Left lung (tissue), 10 donors: ENCODE data around the gene ADIPOR2. TPM values are rescaled to one million over a fixed set of nuclear protein-coding genes. Genes with fewer than 3 reads are reported as not detected.
A peak's percentile ranks its signal among the peaks of the same experiment; 100 is the strongest.

Source experiments
- ATAC-seq: fragments of 200-7000 bp; cut with Tn5 transposase; one replicate; pipeline ENCODE4 v1.9.1; 2020; ENCODE audit warnings: moderate library complexity
- DNase-seq, 4 donors: peaks; one replicate each; pipeline ENCODE4 v3.0.0-alpha.2; 2013 to 2020
- H3K27ac ChIP-seq, 2 donors: fragments of 200-600 bp; sonication (generic) in 1 of 2; one replicate each; pipeline versions ENCODE4 v1.5.0 to v1.8.0; 2020 to 2021
- H3K27me3 ChIP-seq, 2 donors: fragments of 200-600 bp; sonication (generic) in 1 of 2; one replicate each; pipeline versions ENCODE4 v1.5.0 to v1.8.0; 2020 to 2021
- H3K36me3 ChIP-seq, 2 donors: fragments of 200-600 bp; sonication (generic) in 1 of 2; one replicate each; pipeline versions ENCODE4 v1.5.0 to v1.8.0; 2020 to 2021
- H3K4me1 ChIP-seq, 2 donors: fragments of 200-600 bp; one replicate each; pipeline ENCODE4 v1.8.0; 2021
- H3K4me3 ChIP-seq, 2 donors: fragments of 200-600 bp; sonication (generic) in 1 of 2; one replicate each; pipeline versions ENCODE4 v1.5.0 to v1.8.0; 2020 to 2021; ENCODE audit warnings: mild to moderate bottlenecking in 1 of 2
- H3K9me3 ChIP-seq, 2 donors: fragments of 200-600 bp; sonication (generic) in 1 of 2; one replicate each; pipeline versions ENCODE4 v1.5.0 to v1.8.0; 2020 to 2021
- intact Hi-C, 2 donors: fragments of 100-400 bp; cut with DNase I; formaldehyde crosslinking; loops; one replicate each; pipeline versions ENCODE4 v1.11.2 to v1.14.2; 2022
- polyA plus RNA-seq, 6 donors: library from polyadenylated mRNA; unstranded; fragments of 120-200 nt; gene quantifications; one replicate each; pipeline ENCODE4 v1.2.1, GENCODE V29; 2013; ENCODE audit not compliant: insufficient read length in 6 of 6
- total RNA-seq, 2 donors: library from RNA; stranded (reverse); fragmentation: NEBNext Ultra II Directional; extraction: Animal tissue kit (Norgen Biotek cat#: 25700); gene quantifications; one replicate each; pipeline ENCODE4 v1.2.1, GENCODE V29; 2021
- TF ChIP-seq, protein P1 (sequence below), 2 donors: fragments of 200-600 bp; sonication (generic) in 1 of 2; IDR thresholded peaks; one replicate each; pipeline versions ENCODE4 v1.5.0 to v1.8.0; 2021; ENCODE audit warnings: antibody characterized with exemption in 2 of 2
- donor health status: DM: no; HTN: yes; CAD: no.
- donor health status: DM: no; HTN: no; CAD: no.

ADIPOR2 gene
- total and polyA plus RNA-seq, 8 donors: 37.0 to 66.8 (median 41.7) TPM

DNA sequence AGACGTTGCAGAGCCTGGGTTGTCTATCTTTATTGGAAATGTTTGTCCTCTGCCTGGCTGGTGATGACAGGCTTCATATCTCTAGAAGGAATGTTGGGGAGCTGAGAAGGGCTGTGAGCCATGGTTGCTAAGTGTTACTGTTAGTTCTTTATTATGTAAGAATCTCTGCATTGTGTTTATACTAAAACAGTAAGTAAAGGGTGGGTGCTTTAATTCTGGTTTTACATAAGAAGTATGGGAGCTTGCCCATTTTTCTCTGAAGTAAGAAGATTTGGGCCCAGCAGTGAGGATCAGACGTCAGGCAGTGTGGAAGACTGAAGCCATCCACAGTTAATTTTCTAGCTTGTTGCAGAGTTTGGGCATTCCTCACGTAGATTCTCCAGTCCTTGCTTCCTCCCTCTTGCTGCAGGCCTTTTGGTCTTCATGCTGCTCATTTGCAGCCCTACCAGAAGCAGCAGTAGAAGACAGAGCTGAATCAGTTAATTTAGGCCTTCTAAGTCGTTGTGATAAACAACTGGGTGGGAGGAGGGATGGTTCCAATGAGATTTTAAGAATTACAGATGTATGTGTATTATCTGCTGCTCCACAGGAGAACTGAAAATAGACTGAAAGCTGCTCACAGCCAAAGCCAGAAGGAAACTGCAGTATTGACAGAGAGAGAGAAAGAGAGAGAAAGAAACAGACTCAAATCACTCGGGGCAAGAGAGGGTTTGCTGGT, 40.5 kb upstream of the ADIPOR2 start:
- intact Hi-C loops: loop anchor here (5.0 to 10.0 kb wide), 2 partner anchors 137 to 144 kb away; no protein-coding TSS in a partner anchor

DNA sequence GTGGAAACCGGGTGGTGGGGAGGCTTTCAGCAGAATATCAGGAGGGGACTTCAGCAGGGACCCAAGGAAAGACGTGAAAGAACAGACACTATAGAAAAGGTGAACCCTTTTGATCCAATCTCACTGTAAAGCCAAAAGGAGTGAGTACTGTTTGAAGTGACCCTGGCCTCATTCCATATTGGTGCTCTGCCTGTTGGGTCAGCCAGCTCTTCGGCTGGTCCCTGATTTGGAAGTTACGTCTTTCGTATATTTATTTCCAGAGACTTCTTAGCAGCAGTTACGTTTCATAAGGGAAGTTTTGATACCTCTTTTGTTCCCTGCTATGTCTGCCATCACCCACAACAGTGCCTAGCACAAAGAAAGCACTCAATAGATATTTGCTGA, 39.9 kb upstream of the ADIPOR2 start:
- intact Hi-C loops: loop anchor here (5.0 to 10.0 kb wide), 2 partner anchors 136 to 144 kb away; no protein-coding TSS in a partner anchor
- no peak for ATAC-seq
- Histone ChIP-seq H3K27ac (no peak overlapping the region), H3K9me3 (no peaks in the 10 kb centered on the region), H3K27me3 (no peaks in the 10 kb centered on the region), H3K4me3 (no peak overlapping the region), H3K4me1 (peaks cover 0 to 8% of the 10 kb centered on the region in 2 donors), H3K36me3 (no peaks in the 10 kb centered on the region)
- TF ChIP-seq, protein P1, sequence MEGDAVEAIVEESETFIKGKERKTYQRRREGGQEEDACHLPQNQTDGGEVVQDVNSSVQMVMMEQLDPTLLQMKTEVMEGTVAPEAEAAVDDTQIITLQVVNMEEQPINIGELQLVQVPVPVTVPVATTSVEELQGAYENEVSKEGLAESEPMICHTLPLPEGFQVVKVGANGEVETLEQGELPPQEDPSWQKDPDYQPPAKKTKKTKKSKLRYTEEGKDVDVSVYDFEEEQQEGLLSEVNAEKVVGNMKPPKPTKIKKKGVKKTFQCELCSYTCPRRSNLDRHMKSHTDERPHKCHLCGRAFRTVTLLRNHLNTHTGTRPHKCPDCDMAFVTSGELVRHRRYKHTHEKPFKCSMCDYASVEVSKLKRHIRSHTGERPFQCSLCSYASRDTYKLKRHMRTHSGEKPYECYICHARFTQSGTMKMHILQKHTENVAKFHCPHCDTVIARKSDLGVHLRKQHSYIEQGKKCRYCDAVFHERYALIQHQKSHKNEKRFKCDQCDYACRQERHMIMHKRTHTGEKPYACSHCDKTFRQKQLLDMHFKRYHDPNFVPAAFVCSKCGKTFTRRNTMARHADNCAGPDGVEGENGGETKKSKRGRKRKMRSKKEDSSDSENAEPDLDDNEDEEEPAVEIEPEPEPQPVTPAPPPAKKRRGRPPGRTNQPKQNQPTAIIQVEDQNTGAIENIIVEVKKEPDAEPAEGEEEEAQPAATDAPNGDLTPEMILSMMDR (IDR thresholded peaks at IDR 0.05): no peak
- no peak for DNase-seq

More for the DNA sequence above, 40.5 kb upstream of the ADIPOR2 start:
- H3K27me3 ChIP-seq: no peaks in the 10 kb centered on the region
- DNase-seq: peak in 1 of 4 donors; percentile 72
- no peak for ATAC-seq
- no peak overlapping the region for H3K4me3 ChIP-seq
- TF ChIP-seq, protein P1 (IDR thresholded peaks at IDR 0.05): no peak
- no peak overlapping the region for H3K27ac ChIP-seq
- H3K9me3 ChIP-seq: no peaks in the 10 kb centered on the region
- peaks cover 0 to 8% of the 10 kb centered on the region in 2 donors for H3K4me1 ChIP-seq
- H3K36me3 ChIP-seq: no peaks in the 10 kb centered on the region

- Histone ChIP-seq H3K36me3 (no peaks in the 10 kb centered on the region), H3K9me3 (no peaks in the 10 kb centered on the region), H3K27ac (no peak overlapping the region), H3K4me1 (peaks cover 0 to 6% of the 10 kb centered on the region in 2 donors), H3K4me3 (no peak overlapping the region), H3K27me3 (no peaks in the 10 kb centered on the region)
- DNase-seq (no peak), ATAC-seq (no peak)
- TF ChIP-seq, protein P1 (IDR thresholded peaks at IDR 0.05): no peak
- intact Hi-C loops: loop anchor here (5.0 to 10.0 kb wide), 2 partner anchors 135 to 143 kb away; no protein-coding TSS in a partner anchor
These were observed 38.9 kb upstream of the ADIPOR2 start for GRCh38 chr12:1651946-1652345.

DNA sequence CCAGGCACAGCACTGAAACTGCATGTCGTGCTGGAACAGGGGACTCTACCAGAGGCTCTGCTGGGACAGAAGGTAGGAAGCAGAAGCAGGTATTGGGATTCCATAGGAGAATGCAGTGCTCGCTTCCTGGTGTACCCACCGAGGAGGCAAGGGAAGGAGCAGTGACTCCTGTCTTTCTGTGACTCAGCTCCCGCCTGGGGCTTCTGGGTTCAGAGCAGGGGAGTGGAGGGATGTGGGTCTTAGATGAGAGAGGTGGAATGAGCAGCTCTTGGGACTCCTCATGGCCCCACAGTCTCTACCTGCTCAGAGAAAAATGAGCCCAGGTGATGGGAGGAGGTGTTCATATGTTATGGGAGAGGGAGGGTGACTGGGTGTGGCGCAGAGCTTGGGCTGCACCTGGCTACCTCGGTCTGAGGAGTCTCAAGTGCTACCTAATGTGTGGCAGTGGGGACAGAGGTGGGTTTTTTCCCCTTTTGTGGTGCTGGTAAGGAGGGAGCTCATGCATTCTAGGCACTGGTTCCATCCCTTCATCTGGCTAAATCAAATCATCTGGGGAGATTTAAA, 35.6 kb upstream of the ADIPOR2 start:
- H3K4me1 ChIP-seq: peaks cover 3 to 12% of the 10 kb centered on the region in 2 donors
- no peaks in the 10 kb centered on the region for H3K9me3 ChIP-seq
- H3K27me3 ChIP-seq: no peaks in the 10 kb centered on the region
- intact Hi-C loops: loop anchor here in 1 of 2 donors (10.0 kb wide), 1 partner anchor 139 kb away; no protein-coding TSS in a partner anchor
- no peak overlapping the region for H3K27ac ChIP-seq
- no peak overlapping the region for H3K4me3 ChIP-seq
- H3K36me3 ChIP-seq: no peaks in the 10 kb centered on the region
- DNase-seq (no peak), ATAC-seq (no peak)
- TF ChIP-seq, protein P1 (IDR thresholded peaks at IDR 0.05): no peak

DNA sequence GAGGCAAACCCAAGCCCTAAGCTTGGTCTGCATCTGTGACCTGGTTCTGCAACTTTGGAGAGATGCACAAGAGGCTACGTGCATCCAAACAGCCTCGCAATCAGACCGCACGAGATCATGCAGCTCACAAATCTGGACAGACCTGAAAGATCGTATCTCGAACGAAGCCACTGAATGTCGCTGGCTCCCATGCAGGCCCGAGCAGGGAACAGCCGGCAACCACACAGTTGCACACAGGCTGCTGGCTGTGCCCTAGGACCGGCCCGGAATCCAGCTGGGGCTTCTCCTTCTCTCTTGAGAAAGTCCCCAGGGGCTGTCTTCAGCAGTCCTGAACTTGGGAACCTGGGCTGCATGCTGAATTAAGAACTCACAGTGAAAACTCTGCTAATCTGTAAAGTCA, 34.0 kb upstream of the ADIPOR2 start:
- intact Hi-C loops: loop anchor here in 1 of 2 donors (10.0 kb wide), 1 partner anchor 138 kb away; no protein-coding TSS in a partner anchor
- TF ChIP-seq, protein P1 (IDR thresholded peaks at IDR 0.05): no peak
- H3K27me3 ChIP-seq: no peaks in the 10 kb centered on the region
- H3K9me3 ChIP-seq: no peaks in the 10 kb centered on the region
- peaks cover 3 to 20% of the 10 kb centered on the region in 2 donors for H3K4me1 ChIP-seq
- H3K27ac ChIP-seq: no peak overlapping the region
- no peak overlapping the region for H3K4me3 ChIP-seq
- ATAC-seq (no peak), DNase-seq (peak in 1 of 4 donors; percentile 45)
- no peaks in the 10 kb centered on the region for H3K36me3 ChIP-seq
